ENCODE data around the gene S100A16.

The S100A16 gene

DNA sequence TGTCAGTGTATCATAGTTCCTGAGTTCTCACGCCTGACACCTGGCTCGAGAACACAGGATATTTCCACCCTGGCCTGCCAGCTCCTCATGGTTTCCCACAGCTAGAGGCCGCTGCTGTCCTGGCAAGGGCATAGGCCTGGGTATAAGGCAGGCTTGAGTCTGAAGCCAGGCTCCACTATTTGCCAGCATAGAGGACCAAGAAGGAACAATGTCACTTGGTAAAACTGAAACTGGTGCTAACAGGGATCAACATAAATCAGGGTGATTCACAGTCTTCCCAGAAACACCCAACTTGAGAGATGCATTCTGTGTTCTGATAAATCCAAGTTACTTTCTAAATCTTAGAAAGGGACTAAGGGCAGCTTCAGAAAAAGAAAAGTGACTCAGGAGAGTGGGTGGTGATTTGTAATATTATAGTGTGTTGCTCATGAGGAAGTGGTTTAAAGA is 40.3 kb downstream of the S100A16 start:
- TF ChIP-seq, protein P1, sequence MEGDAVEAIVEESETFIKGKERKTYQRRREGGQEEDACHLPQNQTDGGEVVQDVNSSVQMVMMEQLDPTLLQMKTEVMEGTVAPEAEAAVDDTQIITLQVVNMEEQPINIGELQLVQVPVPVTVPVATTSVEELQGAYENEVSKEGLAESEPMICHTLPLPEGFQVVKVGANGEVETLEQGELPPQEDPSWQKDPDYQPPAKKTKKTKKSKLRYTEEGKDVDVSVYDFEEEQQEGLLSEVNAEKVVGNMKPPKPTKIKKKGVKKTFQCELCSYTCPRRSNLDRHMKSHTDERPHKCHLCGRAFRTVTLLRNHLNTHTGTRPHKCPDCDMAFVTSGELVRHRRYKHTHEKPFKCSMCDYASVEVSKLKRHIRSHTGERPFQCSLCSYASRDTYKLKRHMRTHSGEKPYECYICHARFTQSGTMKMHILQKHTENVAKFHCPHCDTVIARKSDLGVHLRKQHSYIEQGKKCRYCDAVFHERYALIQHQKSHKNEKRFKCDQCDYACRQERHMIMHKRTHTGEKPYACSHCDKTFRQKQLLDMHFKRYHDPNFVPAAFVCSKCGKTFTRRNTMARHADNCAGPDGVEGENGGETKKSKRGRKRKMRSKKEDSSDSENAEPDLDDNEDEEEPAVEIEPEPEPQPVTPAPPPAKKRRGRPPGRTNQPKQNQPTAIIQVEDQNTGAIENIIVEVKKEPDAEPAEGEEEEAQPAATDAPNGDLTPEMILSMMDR (IDR thresholded peaks at IDR 0.05; ENCODE audit: extremely low read depth, missing control alignments), result peak; percentile 89
- peak; percentile 78 for DNase-seq (ENCODE audit: low spot score)

GRCh38 chr1:153571706-153572105 is 41.2 kb downstream of the S100A16 start:
- TF ChIP-seq, protein P1 (IDR thresholded peaks at IDR 0.05; ENCODE audit: extremely low read depth, missing control alignments), result no peak
- DNase-seq (ENCODE audit: low spot score), result no peak

- TF ChIP-seq, protein P1 (IDR thresholded peaks at IDR 0.05; ENCODE audit: extremely low read depth, missing control alignments), result no peak
- DNase-seq (ENCODE audit: low spot score), result no peak
These were observed 42.1 kb downstream of the S100A16 start for GRCh38 chr1:153570874-153571273.

GRCh38 chr1:153569465-153569864 is 43.5 kb downstream of the S100A16 start:
- DNase-seq (ENCODE audit: low spot score), result no peak
- TF ChIP-seq, protein P1 (IDR thresholded peaks at IDR 0.05; ENCODE audit: extremely low read depth, missing control alignments), result no peak

DNA sequence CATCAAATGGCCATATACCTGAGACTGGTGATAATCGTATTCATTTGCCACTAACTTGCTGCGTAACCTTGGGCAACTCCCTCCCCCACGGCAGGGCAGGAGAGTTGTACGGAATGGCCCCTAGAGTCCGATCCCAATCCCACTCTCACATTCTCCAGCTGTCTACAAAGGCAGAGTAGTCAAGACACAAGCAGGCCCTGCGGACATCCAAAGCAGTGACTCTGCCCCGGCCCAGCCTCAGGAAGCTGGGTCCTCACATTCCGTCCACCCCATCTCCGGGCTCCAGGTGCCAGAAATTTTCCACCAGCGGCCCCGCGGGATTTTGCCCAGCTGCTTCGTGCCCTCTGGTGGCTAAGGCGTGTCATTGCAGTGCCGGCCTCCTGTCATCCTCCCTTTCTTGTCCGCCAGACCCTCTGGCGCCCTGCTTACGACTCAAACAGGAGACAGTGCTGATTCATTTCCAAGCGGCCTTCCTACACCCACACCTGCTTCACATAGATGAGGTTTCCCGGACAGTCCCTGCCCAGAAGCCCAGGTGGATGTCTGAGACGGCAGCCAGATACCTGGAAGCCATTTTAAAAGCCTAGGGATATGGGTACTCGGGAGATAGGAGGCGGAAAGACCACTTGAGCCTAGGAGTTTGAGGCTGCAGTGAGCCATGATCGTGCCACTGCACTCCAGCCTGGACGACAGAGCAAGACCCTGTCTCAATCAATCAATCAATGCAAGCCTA is 44.4 kb downstream of the S100A16 start:
- TF ChIP-seq, protein P1 (IDR thresholded peaks at IDR 0.05; ENCODE audit: extremely low read depth, missing control alignments), result peak; percentile 97
- DNase-seq (ENCODE audit: low spot score), result peak; percentile 86

- DNase-seq (ENCODE audit: low spot score), result no peak
- TF ChIP-seq, protein P1 (IDR thresholded peaks at IDR 0.05; ENCODE audit: extremely low read depth, missing control alignments), result no peak
These were observed 45.1 kb downstream of the S100A16 start for GRCh38 chr1:153567621-153568366.
